Left lung (tissue), 10 donors: Measurements from ENCODE around the gene SNRPA. TPM values are rescaled to one million over a fixed set of nuclear protein-coding genes. Genes with fewer than 3 reads are reported as not detected.

ENCODE experiments used
- ATAC-seq: fragments of 200-7000 bp; cut with Tn5 transposase; one replicate; pipeline ENCODE4 v1.9.1; 2020; ENCODE audit warnings: moderate library complexity
- DNase-seq, 4 donors: peaks; one replicate each; pipeline ENCODE4 v3.0.0-alpha.2; 2013 to 2020
- H3K27ac ChIP-seq, 2 donors: fragments of 200-600 bp; sonication (generic) in 1 of 2; one replicate each; pipeline versions ENCODE4 v1.5.0 to v1.8.0; 2020 to 2021
- H3K27me3 ChIP-seq, 2 donors: fragments of 200-600 bp; sonication (generic) in 1 of 2; one replicate each; pipeline versions ENCODE4 v1.5.0 to v1.8.0; 2020 to 2021
- H3K36me3 ChIP-seq, 2 donors: fragments of 200-600 bp; sonication (generic) in 1 of 2; one replicate each; pipeline versions ENCODE4 v1.5.0 to v1.8.0; 2020 to 2021
- H3K4me1 ChIP-seq, 2 donors: fragments of 200-600 bp; one replicate each; pipeline ENCODE4 v1.8.0; 2021
- H3K4me3 ChIP-seq, 2 donors: fragments of 200-600 bp; sonication (generic) in 1 of 2; one replicate each; pipeline versions ENCODE4 v1.5.0 to v1.8.0; 2020 to 2021; ENCODE audit warnings: mild to moderate bottlenecking in 1 of 2
- H3K9me3 ChIP-seq, 2 donors: fragments of 200-600 bp; sonication (generic) in 1 of 2; one replicate each; pipeline versions ENCODE4 v1.5.0 to v1.8.0; 2020 to 2021
- intact Hi-C, 2 donors: fragments of 100-400 bp; cut with DNase I; formaldehyde crosslinking; loops; one replicate each; pipeline versions ENCODE4 v1.11.2 to v1.14.2; 2022
- polyA plus RNA-seq, 6 donors: library from polyadenylated mRNA; unstranded; fragments of 120-200 nt; gene quantifications; one replicate each; pipeline ENCODE4 v1.2.1, GENCODE V29; 2013; ENCODE audit not compliant: insufficient read length in 6 of 6
- total RNA-seq, 2 donors: library from RNA; stranded (reverse); fragmentation: NEBNext Ultra II Directional; extraction: Animal tissue kit (Norgen Biotek cat#: 25700); gene quantifications; one replicate each; pipeline ENCODE4 v1.2.1, GENCODE V29; 2021
- TF ChIP-seq, protein P1 (sequence below), 2 donors: fragments of 200-600 bp; sonication (generic) in 1 of 2; IDR thresholded peaks; one replicate each; pipeline versions ENCODE4 v1.5.0 to v1.8.0; 2021; ENCODE audit warnings: antibody characterized with exemption in 2 of 2
- donor health status: DM: no; HTN: yes; CAD: no.
- donor health status: DM: no; HTN: no; CAD: no.

The SNRPA gene
- total and polyA plus RNA-seq, 8 donors: 46.1 to 126 (median 112) TPM

DNA sequence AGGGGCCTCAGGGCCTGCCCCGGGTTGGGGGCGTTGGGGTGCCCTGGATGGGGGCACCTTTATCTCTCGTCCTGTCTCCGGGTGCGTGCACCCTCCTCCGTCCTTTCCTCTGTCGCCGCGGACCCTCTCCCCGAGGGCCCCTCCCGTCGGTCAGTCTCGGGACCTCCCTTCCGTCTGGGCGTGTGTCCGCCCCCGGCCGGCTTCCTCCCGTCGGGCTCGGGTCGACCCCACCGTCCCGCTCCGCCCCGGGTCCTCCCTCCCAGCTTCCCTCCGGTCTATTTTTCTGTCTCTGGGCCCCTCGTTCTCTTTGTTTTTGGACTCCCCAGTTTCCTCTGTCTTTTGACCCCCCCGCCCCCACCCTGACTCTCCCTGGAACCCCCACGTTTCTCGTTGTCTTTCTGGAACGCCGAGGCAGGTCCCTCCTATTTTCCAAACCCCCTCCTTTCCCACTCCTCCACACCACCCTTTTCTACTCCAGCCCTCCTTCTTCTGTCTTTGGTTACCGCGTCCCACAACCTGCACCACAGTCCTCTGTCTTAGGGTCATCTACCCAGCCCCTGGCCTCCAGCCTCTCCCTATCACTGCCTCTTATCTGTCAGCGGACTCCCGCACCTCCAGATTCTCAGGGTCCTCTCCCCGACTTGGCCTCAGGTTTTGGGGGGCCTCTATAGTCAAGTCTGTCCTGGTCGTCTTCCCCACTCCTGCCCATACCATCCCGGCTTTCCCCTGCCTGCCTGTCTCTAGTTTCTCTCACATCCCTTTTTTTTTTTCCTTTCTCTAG lies 48.7 kb downstream of the SNRPA start:
- TF ChIP-seq, protein P1, sequence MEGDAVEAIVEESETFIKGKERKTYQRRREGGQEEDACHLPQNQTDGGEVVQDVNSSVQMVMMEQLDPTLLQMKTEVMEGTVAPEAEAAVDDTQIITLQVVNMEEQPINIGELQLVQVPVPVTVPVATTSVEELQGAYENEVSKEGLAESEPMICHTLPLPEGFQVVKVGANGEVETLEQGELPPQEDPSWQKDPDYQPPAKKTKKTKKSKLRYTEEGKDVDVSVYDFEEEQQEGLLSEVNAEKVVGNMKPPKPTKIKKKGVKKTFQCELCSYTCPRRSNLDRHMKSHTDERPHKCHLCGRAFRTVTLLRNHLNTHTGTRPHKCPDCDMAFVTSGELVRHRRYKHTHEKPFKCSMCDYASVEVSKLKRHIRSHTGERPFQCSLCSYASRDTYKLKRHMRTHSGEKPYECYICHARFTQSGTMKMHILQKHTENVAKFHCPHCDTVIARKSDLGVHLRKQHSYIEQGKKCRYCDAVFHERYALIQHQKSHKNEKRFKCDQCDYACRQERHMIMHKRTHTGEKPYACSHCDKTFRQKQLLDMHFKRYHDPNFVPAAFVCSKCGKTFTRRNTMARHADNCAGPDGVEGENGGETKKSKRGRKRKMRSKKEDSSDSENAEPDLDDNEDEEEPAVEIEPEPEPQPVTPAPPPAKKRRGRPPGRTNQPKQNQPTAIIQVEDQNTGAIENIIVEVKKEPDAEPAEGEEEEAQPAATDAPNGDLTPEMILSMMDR (IDR thresholded peaks at IDR 0.05): no peak
- Histone ChIP-seq H3K36me3 (peaks cover 0 to 44% of the 10 kb centered on the region in 2 donors), H3K9me3 (no peaks in the 10 kb centered on the region), H3K27ac (peak overlapping the region; percentile 91 to 93), H3K4me1 (peaks cover 45 to 58% of the 10 kb centered on the region in 2 donors), H3K4me3 (peak overlapping the region; percentile 58 to 96), H3K27me3 (no peaks in the 10 kb centered on the region)
- intact Hi-C loops: no loop called here
- ATAC-seq (no peak), DNase-seq (peak in 3 of 4 donors; percentile 50 to 90 (median 68))

DNA sequence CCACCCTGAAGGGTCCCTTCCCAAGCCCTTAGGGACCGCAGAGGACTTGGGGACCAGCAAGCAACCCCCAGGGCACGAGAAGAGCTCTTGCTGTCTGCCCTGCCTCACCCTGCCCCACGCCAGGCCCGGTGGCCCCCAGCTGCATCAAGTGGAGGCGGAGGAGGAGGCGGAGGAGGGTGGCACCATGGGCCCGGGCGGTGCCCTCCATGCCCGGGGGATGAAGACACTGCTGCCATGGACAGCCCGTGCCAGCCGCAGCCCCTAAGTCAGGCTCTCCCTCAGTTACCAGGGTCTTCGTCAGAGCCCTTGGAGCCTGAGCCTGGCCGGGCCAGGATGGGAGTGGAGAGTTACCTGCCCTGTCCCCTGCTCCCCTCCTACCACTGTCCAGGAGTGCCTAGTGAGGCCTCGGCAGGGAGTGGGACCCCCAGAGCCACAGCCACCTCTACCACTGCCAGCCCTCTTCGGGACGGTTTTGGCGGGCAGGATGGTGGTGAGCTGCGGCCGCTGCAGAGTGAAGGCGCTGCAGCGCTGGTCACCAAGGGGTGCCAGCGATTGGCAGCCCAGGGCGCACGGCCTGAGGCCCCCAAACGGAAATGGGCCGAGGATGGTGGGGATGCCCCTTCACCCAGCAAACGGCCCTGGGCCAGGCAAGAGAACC lies 49.5 kb downstream of the SNRPA start:
- Histone ChIP-seq H3K9me3 (no peaks in the 10 kb centered on the region), H3K4me1 (peaks cover 52 to 65% of the 10 kb centered on the region in 2 donors), H3K4me3 (peak overlapping the region; percentile 58 to 96), H3K36me3 (peaks cover 0 to 52% of the 10 kb centered on the region in 2 donors), H3K27me3 (no peaks in the 10 kb centered on the region), H3K27ac (peak overlapping the region; percentile 91 to 93)
- intact Hi-C loops: no loop called here
- TF ChIP-seq, protein P1 (IDR thresholded peaks at IDR 0.05): no peak
- no peak for DNase-seq
- ATAC-seq: no peak

DNA sequence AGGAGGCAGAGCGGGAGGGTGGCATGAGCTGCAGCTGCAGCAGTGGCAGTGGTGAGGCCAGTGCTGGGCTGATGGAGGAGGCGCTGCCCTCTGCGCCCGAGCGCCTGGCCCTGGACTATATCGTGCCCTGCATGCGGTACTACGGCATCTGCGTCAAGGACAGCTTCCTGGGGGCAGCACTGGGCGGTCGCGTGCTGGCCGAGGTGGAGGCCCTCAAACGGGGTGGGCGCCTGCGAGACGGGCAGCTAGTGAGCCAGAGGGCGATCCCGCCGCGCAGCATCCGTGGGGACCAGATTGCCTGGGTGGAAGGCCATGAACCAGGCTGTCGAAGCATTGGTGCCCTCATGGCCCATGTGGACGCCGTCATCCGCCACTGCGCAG lies 50.0 kb downstream of the SNRPA start:
- TF ChIP-seq, protein P1 (IDR thresholded peaks at IDR 0.05): no peak
- Histone ChIP-seq H3K27me3 (no peaks in the 10 kb centered on the region), H3K4me1 (peaks cover 57 to 71% of the 10 kb centered on the region in 2 donors), H3K27ac (peak overlapping the region; percentile 69 to 91), H3K36me3 (peaks cover 0 to 52% of the 10 kb centered on the region in 2 donors), H3K4me3 (peak overlapping the region; percentile 58 to 96), H3K9me3 (no peaks in the 10 kb centered on the region)
- ATAC-seq (no peak), DNase-seq (peak in 1 of 4 donors; percentile 80)
- intact Hi-C loops: no loop called here

DNA sequence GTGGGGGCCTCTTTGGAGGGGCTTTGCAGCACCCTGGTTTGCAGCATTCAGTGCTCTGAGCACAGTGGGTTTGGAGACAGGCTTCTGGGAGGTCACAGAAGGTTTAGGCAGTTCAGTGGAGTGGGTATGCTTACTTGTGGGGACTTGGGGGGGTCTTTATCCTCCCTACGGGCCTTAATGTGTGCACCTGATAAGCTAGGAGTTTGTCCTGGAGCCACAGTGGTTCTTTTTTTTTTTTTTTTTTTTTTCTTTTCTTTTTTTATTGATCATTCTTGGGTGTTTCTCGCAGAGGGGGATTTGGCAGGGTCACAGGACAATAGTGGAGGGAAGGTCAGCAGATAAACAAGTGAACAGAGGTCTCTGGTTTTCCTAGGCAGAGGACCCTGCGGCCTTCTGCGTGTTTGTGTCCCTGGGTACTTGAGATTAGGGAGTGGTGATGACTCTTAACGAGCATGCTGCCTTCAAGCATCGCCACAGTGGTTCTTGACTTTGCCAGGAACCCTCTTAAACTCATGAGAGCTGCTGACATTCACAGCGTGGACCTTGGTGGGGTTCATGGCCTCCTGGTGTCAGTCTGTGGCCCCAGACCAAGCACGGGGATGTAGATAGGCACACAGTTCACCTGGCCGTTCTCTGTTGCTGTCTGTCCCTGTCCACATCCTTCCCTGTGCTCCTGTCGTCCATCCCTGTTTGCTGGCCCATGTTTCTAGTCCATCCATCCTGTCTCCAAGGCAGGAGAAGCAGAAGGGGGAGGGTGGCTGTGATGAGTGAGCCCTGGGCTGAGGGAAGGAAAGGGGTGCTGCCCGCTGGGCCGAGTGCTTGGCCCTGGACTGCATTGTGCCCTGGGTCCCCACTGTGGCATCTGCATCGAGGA lies 50.7 kb downstream of the SNRPA start:
- Histone ChIP-seq H3K4me1 (peaks cover 64 to 77% of the 10 kb centered on the region in 2 donors), H3K9me3 (no peaks in the 10 kb centered on the region), H3K4me3 (peak overlapping the region; percentile 8 to 96), H3K36me3 (peaks cover 0 to 56% of the 10 kb centered on the region in 2 donors), H3K27ac (peak overlapping the region; percentile 69 to 91), H3K27me3 (no peaks in the 10 kb centered on the region)
- DNase-seq (peak in 1 of 4 donors; percentile 62), ATAC-seq (peak; percentile 1)
- intact Hi-C loops: no loop called here
- TF ChIP-seq, protein P1 (IDR thresholded peaks at IDR 0.05): no peak
